Aortic smooth muscle cell (primary cell): Measurements from ENCODE around the gene LCE1D. TPM values are rescaled to one million over a fixed set of nuclear protein-coding genes. Genes with fewer than 3 reads are reported as not detected.

Experiments used
- total RNA-seq: library from RNA; depleted of rRNA; stranded (reverse); fragments of >200 nt; gene quantifications from 2 replicates; pipeline ENCODE4 v1.2.3, GENCODE V29; 2014

LCE1D gene
- total RNA-seq = not detected in 2 replicates

GRCh38 chr1:152796421-152796820, at the start of gene LCE1D:
Gene LCE1D, plus strand, starts transcription at chr1:152796721. Its CDS starts 1,074 bp downstream, at chr1:152797795.

GRCh38 chr1:152757747-152758146, 38.8 kb upstream of the LCE1D start, which contains the start of gene KPRP:
Gene KPRP, plus strand, starts transcription at chr1:152758025. Its CDS starts 1,564 bp downstream, at chr1:152759589.

GRCh38 chr1:152774875-152775274, 21.6 kb upstream of the LCE1D start, which contains the start of gene LCE1F:
Gene LCE1F, plus strand, starts transcription at chr1:152775140. Its CDS starts 1,232 bp downstream, at chr1:152776372.

GRCh38 chr1:152786077-152786476, 10.4 kb upstream of the LCE1D start, which contains the start of gene LCE1E:
Gene LCE1E, plus strand, starts transcription at chr1:152786257. Its CDS starts 1,043 bp downstream, at chr1:152787300.

GRCh38 chr1:152806576-152806975, 10.1 kb downstream of the LCE1D start, which contains the start of gene LCE1C:
Gene LCE1C, minus strand, starts transcription at chr1:152806651. Its CDS starts 1,173 bp downstream, at chr1:152805478.

GRCh38 chr1:152811671-152812070, 15.2 kb downstream of the LCE1D start, which contains the start of gene LCE1B:
Gene LCE1B, plus strand, starts transcription at chr1:152811971. Its CDS starts 476 bp downstream, at chr1:152812447.

GRCh38 chr1:152827173-152827572, 30.7 kb downstream of the LCE1D start, which contains the start of gene LCE1A:
Gene LCE1A, plus strand, starts transcription at chr1:152827473. Its CDS starts 0 bp downstream, at chr1:152827473.

GRCh38 chr1:152842556-152842955, 46.0 kb downstream of the LCE1D start, which contains the start of gene LCE6A:
Gene LCE6A, plus strand, starts transcription at chr1:152842856. Its CDS starts 665 bp downstream, at chr1:152843521.

Other genes with a start within 250 kb of the LCE1D start
- not detected in 2 replicates for gene LCE3E, start 229.9 kb upstream of the LCE1D start, total RNA-seq
- gene LCE3D, start 216.2 kb upstream of the LCE1D start, total RNA-seq = not detected in 2 replicates
- gene LCE3C, start 196.5 kb upstream of the LCE1D start, total RNA-seq = not detected in 2 replicates
- not detected in 2 replicates for gene LCE3B, start 182.9 kb upstream of the LCE1D start, total RNA-seq
- gene LCE3A, start 173.6 kb upstream of the LCE1D start, total RNA-seq = not detected in 2 replicates
- not detected in 2 replicates for gene LCE2D, start 133.3 kb upstream of the LCE1D start, total RNA-seq
- not detected in 2 replicates for gene LCE2C, start 121.4 kb upstream of the LCE1D start, total RNA-seq
- gene LCE2B, start 110.6 kb upstream of the LCE1D start, total RNA-seq = not detected in 2 replicates
- not detected in 2 replicates for gene LCE2A, start 98.4 kb upstream of the LCE1D start, total RNA-seq
- gene LCE4A, start 88.6 kb upstream of the LCE1D start, total RNA-seq = not detected in 2 replicates
- gene KPRP, start 38.7 kb upstream of the LCE1D start, total RNA-seq = not detected in 2 replicates
- gene LCE1F, start 21.6 kb upstream of the LCE1D start, total RNA-seq = not detected in 2 replicates
- gene LCE1E, start 10.5 kb upstream of the LCE1D start, total RNA-seq = not detected in 2 replicates
- not detected in 2 replicates for gene LCE1C, start 9.9 kb downstream of the LCE1D start, total RNA-seq
- gene LCE1B, start 15.2 kb downstream of the LCE1D start, total RNA-seq = not detected in 2 replicates
- not detected in 2 replicates for gene LCE1A, start 30.8 kb downstream of the LCE1D start, total RNA-seq
- not detected in 2 replicates for gene LCE6A, start 46.1 kb downstream of the LCE1D start, total RNA-seq
- not detected in 2 replicates for gene LCE7A, start 63.3 kb downstream of the LCE1D start, total RNA-seq
- not detected in 2 replicates for gene SMCP, start 81.6 kb downstream of the LCE1D start, total RNA-seq
- gene IVL, start 111.8 kb downstream of the LCE1D start, total RNA-seq = not detected in 2 replicates
- not detected in 2 replicates for gene SPRR5, start 150.5 kb downstream of the LCE1D start, total RNA-seq
- gene SPRR4, start 173.9 kb downstream of the LCE1D start, total RNA-seq = not detected in 2 replicates
- gene SPRR1A, start 187.4 kb downstream of the LCE1D start, total RNA-seq = not detected in 2 replicates
- not detected in 2 replicates for gene SPRR3, start 205.0 kb downstream of the LCE1D start, total RNA-seq
- not detected in 2 replicates for gene SPRR1B, start 234.5 kb downstream of the LCE1D start, total RNA-seq
- gene SPRR2D, start 244.4 kb downstream of the LCE1D start, total RNA-seq = not detected in 2 replicates